ENCODE data around the gene TCEAL8. TPM values are rescaled to one million over a fixed set of nuclear protein-coding genes. Genes with fewer than 3 reads are reported as not detected.

TCEAL8 gene
- total RNA-seq, 1 donor, result 144 TPM

GRCh38 chrX:103215425-103215991 is 39.4 kb downstream of the TCEAL8 start:
- TF ChIP-seq, protein P1, sequence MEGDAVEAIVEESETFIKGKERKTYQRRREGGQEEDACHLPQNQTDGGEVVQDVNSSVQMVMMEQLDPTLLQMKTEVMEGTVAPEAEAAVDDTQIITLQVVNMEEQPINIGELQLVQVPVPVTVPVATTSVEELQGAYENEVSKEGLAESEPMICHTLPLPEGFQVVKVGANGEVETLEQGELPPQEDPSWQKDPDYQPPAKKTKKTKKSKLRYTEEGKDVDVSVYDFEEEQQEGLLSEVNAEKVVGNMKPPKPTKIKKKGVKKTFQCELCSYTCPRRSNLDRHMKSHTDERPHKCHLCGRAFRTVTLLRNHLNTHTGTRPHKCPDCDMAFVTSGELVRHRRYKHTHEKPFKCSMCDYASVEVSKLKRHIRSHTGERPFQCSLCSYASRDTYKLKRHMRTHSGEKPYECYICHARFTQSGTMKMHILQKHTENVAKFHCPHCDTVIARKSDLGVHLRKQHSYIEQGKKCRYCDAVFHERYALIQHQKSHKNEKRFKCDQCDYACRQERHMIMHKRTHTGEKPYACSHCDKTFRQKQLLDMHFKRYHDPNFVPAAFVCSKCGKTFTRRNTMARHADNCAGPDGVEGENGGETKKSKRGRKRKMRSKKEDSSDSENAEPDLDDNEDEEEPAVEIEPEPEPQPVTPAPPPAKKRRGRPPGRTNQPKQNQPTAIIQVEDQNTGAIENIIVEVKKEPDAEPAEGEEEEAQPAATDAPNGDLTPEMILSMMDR (IDR thresholded peaks at IDR 0.05; ENCODE audit: insufficient read depth, low read length), result no peak
- DNase-seq (ENCODE audit: low read depth), result no peak
- peak overlapping the region; percentile 60 for H3K4me3 ChIP-seq (ENCODE audit: low read depth, low read length)

DNA sequence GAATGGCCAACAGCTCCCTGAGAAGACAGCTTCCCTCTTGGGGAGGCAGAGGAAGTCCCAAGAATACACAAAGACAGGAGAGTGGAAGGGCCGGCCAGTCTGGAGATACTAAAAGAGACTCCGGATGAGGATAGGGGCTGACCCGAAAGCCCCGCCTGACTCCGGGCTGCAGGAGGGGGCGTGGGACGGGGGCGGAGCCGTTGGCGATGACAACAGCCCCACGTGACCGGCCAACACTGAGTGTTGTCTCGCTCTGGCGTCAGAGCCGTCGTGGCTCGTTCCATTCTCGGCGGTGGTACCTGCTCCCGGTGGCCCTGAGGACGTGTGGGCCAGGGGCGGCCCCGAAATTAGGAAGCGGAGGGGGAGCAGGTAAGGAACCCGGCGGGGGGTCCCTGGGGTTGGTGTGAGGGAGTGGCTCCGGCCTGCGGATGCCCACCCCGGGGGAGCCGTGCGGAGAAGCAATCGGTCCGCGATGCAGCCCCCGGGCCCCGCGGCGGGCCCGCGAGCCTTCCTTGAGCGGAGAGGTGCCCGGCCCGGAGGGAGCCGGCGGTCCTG is 40.0 kb downstream of the TCEAL8 start, which contains the start of gene BEX4:
Gene BEX4, plus strand, starts transcription at position 239 of the 555 bp plus-strand sequence. CDS start 1,046 bp downstream, outside the sequence.
- peak; percentile 42 for DNase-seq (ENCODE audit: low read depth)
- H3K4me3 ChIP-seq (ENCODE audit: low read depth, low read length), result peak within 1 kb of the TSS; percentile 60
- TF ChIP-seq, protein P1 (IDR thresholded peaks at IDR 0.05; ENCODE audit: insufficient read depth, low read length), result no peak

DNA sequence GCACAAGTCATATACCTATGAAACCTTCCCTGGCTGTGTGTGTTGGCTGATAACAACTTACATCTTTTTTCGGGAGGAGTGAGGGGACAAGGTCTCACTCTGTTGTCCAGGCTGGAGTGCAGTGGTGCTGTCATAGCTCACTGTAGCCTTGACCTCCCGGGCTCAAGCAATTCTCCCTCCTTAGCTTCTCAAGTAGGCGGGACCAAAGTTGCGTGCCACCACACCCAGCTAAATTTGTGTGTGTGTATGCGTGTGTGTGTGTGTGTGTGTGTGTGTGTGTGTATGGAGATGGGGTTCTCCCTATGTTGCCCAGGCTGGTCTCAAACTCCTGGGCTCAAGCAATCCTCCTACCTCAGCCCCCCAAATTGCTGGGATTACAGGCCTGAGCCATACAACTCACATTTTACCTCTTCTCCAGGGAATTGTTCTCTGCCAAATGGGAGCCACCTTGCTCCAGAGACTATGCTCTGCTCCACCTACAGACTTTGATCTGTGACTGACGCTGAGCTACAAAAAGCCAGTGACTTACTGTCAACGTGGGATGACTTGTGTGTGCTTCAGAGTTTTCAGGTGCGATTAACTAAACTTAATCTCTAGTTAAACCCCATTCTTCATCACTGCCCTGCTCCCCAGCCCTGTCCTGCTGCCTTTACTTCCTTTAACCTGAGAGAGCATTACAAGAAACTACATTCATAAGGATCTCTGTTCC is 42.1 kb downstream of the TCEAL8 start:
- DNase-seq (ENCODE audit: low read depth), result no peak
- TF ChIP-seq, protein P1 (IDR thresholded peaks at IDR 0.05; ENCODE audit: insufficient read depth, low read length), result no peak
- H3K4me3 ChIP-seq (ENCODE audit: low read depth, low read length), result no peak overlapping the region

GRCh38 chrX:103211012-103211715 is 43.8 kb downstream of the TCEAL8 start:
- DNase-seq (ENCODE audit: low read depth), result peak; percentile 58
- TF ChIP-seq, protein P1 (IDR thresholded peaks at IDR 0.05; ENCODE audit: insufficient read depth, low read length), result peak; percentile 46
- no peak overlapping the region for H3K4me3 ChIP-seq (ENCODE audit: low read depth, low read length)

DNA sequence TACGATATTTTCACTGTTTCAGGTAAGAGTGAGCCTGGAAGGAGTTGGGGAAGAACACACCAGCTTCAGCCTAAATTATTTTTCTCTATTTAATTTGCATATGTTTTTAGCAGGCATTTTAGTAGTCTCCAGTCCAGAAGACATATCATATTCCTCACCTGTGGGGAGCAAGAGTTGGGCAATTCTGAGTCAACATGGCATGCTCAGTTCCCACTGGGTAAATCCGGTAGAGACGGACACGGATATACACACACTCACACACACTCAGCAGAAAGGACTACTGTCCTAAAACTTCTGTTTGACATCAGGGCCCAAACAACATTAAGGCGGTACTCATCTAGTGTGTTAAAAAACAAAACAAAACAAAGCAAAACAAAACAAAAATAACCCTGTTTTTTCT is 44.9 kb downstream of the TCEAL8 start:
- TF ChIP-seq, protein P1 (IDR thresholded peaks at IDR 0.05; ENCODE audit: insufficient read depth, low read length), result no peak
- H3K4me3 ChIP-seq (ENCODE audit: low read depth, low read length), result no peak overlapping the region
- no peak for DNase-seq (ENCODE audit: low read depth)

Other genes starting within 250 kb of the TCEAL8 start
- gene BEX1, start 191.0 kb downstream of the TCEAL8 start, total RNA-seq (ENCODE audit: low replicate concordance), result 0.36 TPM in 1 of 2 replicates, not detected in the other
- gene NXF3, start 162.0 kb downstream of the TCEAL8 start, total RNA-seq (ENCODE audit: low replicate concordance), result 1.6 TPM in 1 of 2 replicates, not detected in the other
- 7.9 and 15.6 TPM in 2 replicates for gene BEX4, start 40.0 kb downstream of the TCEAL8 start, total RNA-seq (ENCODE audit: low replicate concordance)
- not detected in 2 replicates for gene TCEAL5, start 21.6 kb upstream of the TCEAL8 start, total RNA-seq (ENCODE audit: low replicate concordance)
- 1.6 and 14.3 TPM in 2 replicates for gene BEX2, start 55.8 kb upstream of the TCEAL8 start, total RNA-seq (ENCODE audit: low replicate concordance)
- 52.5 and 86.3 TPM in 2 replicates for gene TCEAL7, start 75.1 kb upstream of the TCEAL8 start, total RNA-seq (ENCODE audit: low replicate concordance)
- 225 and 327 TPM in 2 replicates for gene TCEAL9, start 101.4 kb upstream of the TCEAL8 start, total RNA-seq (ENCODE audit: low replicate concordance)
- 222 and 678 TPM in 2 replicates for gene BEX3, start 121.4 kb upstream of the TCEAL8 start, total RNA-seq (ENCODE audit: low replicate concordance)